PC-3 (cell line): ENCODE results near the gene TECPR2.

Source experiments
- EZH2 ChIP-seq: fragments of 300-600 bp; sonication (generic); IDR thresholded peaks from one replicate; pipeline ENCODE4 v1.6.1; 2017; ENCODE audit warnings: antibody characterized with exemption, mild to moderate bottlenecking, low read length; ENCODE audit not compliant: unreplicated experiment
- TF ChIP-seq, protein P1 (sequence below): fragments of 300-600 bp; sonication (generic); conservative IDR thresholded peaks from 2 replicates; pipeline ENCODE4 v1.5.1; 2017; ENCODE audit warnings: antibody characterized with exemption, low read depth, mild to moderate bottlenecking, low read length

DNA sequence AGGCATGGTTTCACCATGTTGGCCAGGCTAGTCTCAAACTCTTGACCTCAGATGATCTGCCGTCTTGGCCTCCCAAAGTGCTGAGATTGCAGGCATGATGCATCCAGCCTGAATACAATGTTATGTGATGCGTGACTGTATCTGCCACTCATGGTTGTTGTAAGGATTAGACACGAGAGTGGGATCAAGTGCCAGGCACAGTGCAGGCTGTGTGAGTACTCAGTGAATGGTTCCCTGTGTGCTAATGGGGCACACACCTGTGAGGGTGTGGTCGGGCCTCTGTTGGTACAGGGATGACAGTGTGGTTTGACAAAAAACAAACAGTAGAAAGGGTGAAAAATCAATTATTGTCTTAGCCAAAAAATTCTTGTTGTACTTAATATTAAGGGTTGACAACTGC lies 61.8 kb downstream of the TECPR2 start:
- TF ChIP-seq, protein P1, sequence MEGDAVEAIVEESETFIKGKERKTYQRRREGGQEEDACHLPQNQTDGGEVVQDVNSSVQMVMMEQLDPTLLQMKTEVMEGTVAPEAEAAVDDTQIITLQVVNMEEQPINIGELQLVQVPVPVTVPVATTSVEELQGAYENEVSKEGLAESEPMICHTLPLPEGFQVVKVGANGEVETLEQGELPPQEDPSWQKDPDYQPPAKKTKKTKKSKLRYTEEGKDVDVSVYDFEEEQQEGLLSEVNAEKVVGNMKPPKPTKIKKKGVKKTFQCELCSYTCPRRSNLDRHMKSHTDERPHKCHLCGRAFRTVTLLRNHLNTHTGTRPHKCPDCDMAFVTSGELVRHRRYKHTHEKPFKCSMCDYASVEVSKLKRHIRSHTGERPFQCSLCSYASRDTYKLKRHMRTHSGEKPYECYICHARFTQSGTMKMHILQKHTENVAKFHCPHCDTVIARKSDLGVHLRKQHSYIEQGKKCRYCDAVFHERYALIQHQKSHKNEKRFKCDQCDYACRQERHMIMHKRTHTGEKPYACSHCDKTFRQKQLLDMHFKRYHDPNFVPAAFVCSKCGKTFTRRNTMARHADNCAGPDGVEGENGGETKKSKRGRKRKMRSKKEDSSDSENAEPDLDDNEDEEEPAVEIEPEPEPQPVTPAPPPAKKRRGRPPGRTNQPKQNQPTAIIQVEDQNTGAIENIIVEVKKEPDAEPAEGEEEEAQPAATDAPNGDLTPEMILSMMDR = no peak
- no peak for TF ChIP-seq EZH2
